WERI-Rb-1 (cell line): ENCODE measurements around the gene RHNO1.

Source experiments
- DNase-seq: peaks from one replicate; pipeline ENCODE4 v3.0.0-alpha.2; 2020
- H3K27ac ChIP-seq: fragments of 250-450 bp; sonication (Bioruptor Pico); 2 replicates; pipeline ENCODE4 v1.5.1; 2020; ENCODE audit warnings: mild to moderate bottlenecking, moderate library complexity
- H3K27me3 ChIP-seq: fragments of 250-450 bp; sonication (Bioruptor Pico); 2 replicates; pipeline ENCODE4 v1.5.1; 2021; ENCODE audit warnings: mild to moderate bottlenecking, low read depth, moderate library complexity; ENCODE audit not compliant: insufficient read depth, severe bottlenecking
- H3K36me3 ChIP-seq: fragments of 250-450 bp; sonication (Bioruptor Pico); 2 replicates; pipeline ENCODE4 v1.5.1; 2020; ENCODE audit warnings: mild to moderate bottlenecking, moderate library complexity
- H3K4me3 ChIP-seq: 2 replicates; pipeline ENCODE4 v1.5.1; 2011; ENCODE audit warnings: low read depth, mild to moderate bottlenecking, control low read depth, low read length
- H3K9me3 ChIP-seq: fragments of 250-450 bp; sonication (Bioruptor Pico); 2 replicates; pipeline ENCODE4 v1.5.1; 2021; ENCODE audit warnings: mild to moderate bottlenecking, moderate library complexity; ENCODE audit not compliant: severe bottlenecking
- TF ChIP-seq, protein P1 (sequence below): IDR thresholded peaks from 2 replicates; pipeline ENCODE4 v1.5.1; 2011; ENCODE audit warnings: low read depth, mild to moderate bottlenecking, control low read depth, inconsistent platforms, low read length

The RHNO1 gene

DNA sequence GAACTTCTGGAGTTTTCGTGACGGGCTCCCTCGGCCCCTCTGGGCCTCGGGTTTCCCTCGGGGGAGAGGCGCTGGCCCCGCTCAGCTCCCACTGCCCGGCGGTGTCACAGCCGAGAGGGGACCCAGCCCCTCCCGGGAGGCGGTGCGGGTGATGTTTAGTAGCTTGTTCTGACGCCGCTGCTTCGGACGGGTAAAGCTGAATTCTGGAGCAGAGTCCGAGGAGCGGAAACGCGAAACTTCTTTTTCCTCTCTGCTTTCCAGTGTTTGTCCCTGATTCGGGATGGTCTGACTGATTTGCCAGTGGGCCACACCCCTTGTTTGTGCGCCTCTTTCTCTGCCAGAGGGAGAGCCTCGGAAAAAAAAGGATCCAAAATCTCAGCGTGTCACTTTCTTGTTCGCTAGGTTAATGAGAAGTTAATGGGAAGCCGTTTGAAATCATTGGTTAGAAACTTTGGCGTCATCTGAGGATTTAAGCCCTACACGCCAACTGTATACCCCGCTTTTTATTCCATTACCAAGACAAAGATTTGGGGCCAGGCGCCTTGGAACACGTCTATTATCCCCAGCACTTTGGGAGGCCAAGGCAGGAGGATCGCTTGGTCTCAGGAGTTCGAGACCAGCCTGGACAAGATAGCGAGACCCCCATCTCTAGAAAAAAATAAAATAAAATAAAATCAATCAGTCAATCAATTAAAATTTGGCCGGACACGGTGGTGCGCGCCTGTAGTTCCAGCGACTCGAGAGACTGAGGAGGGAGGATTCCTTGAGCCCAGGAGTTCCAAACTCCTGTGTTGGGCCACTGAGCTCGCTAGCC, 14.4 kb downstream of the RHNO1 start:
- H3K4me3 ChIP-seq: peak overlapping the region; percentile 70
- no peaks in the 10 kb centered on the region for H3K9me3 ChIP-seq
- no peaks in the 10 kb centered on the region for H3K27me3 ChIP-seq
- H3K27ac ChIP-seq: peak overlapping the region; percentile 87
- TF ChIP-seq, protein P1, sequence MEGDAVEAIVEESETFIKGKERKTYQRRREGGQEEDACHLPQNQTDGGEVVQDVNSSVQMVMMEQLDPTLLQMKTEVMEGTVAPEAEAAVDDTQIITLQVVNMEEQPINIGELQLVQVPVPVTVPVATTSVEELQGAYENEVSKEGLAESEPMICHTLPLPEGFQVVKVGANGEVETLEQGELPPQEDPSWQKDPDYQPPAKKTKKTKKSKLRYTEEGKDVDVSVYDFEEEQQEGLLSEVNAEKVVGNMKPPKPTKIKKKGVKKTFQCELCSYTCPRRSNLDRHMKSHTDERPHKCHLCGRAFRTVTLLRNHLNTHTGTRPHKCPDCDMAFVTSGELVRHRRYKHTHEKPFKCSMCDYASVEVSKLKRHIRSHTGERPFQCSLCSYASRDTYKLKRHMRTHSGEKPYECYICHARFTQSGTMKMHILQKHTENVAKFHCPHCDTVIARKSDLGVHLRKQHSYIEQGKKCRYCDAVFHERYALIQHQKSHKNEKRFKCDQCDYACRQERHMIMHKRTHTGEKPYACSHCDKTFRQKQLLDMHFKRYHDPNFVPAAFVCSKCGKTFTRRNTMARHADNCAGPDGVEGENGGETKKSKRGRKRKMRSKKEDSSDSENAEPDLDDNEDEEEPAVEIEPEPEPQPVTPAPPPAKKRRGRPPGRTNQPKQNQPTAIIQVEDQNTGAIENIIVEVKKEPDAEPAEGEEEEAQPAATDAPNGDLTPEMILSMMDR: no peak
- H3K36me3 ChIP-seq: peaks cover 32% of the 10 kb centered on the region
- peak; percentile 45 for DNase-seq

DNA sequence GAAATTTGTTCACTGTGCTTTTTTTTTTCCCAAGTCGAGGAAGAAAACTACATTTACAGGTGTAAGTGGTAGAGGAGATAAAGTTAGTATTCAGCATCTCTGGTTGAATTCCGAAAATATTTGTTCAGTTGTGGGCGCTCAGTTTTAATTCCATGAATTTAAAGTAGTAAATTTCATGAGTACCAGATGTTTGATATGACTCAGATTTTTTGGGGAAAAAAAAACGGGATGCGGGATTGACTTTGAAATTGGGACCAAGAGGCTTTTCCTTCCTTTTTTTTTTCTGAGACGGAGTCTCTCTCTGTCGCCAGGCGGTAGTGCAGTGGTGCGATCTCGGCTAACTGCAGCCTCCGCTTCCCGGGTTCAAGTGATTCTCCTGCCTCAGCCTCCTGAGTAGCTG, 15.2 kb downstream of the RHNO1 start:
- Histone ChIP-seq H3K9me3 (no peaks in the 10 kb centered on the region), H3K27me3 (no peaks in the 10 kb centered on the region), H3K27ac (no peak overlapping the region), H3K4me3 (no peak overlapping the region), H3K36me3 (peaks cover 27% of the 10 kb centered on the region)
- no peak for DNase-seq
- TF ChIP-seq, protein P1: no peak

DNA sequence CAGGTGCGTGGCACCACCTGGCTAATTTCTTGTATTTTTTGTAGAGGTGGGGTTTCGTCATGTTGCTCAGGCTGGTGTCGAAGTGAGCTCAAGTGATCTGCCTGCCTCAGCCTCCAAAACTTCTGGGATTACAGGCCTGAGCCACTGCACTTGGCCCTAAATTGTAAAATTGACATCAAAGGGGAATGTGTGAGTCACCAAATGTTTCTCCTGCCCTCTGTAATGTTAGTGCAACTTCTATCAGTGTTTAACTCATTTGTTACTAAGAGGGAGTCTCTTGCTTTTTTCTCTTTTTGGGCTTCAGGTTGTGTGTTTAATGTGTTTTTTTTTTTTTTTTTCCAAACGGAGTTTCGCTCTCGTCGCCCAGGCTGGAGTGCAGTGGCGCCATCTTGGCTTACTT, 16.0 kb downstream of the RHNO1 start:
- Histone ChIP-seq H3K4me3 (no peak overlapping the region), H3K27ac (no peak overlapping the region), H3K27me3 (no peaks in the 10 kb centered on the region), H3K9me3 (no peaks in the 10 kb centered on the region), H3K36me3 (peaks cover 22% of the 10 kb centered on the region)
- TF ChIP-seq, protein P1: no peak
- no peak for DNase-seq

DNA sequence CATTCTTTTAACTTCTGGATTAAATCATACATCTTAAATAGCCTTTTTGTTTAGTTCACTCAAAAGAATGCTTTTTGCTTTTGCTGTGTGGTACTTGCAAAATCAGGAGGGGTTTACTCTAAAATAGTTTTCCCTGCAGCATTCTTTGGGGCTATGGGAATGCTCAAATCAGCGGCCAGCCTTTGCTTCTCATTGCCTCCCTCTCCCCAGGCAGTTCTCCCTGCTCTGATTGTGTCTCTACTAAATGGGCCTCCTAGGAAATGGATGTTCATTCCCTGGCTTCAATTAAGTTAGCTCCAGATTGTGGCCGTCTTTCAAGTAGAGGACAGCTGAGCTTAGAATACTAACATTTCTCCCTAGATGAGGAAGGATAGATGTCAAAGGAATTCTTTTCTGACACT, 18.0 kb downstream of the RHNO1 start:
- Histone ChIP-seq H3K4me3 (no peak overlapping the region), H3K9me3 (no peaks in the 10 kb centered on the region), H3K36me3 (peaks cover 6% of the 10 kb centered on the region; the same call in 1 of the 2 replicates), H3K27me3 (no peaks in the 10 kb centered on the region), H3K27ac (no peak overlapping the region)
- DNase-seq: no peak
- TF ChIP-seq, protein P1: no peak

DNA sequence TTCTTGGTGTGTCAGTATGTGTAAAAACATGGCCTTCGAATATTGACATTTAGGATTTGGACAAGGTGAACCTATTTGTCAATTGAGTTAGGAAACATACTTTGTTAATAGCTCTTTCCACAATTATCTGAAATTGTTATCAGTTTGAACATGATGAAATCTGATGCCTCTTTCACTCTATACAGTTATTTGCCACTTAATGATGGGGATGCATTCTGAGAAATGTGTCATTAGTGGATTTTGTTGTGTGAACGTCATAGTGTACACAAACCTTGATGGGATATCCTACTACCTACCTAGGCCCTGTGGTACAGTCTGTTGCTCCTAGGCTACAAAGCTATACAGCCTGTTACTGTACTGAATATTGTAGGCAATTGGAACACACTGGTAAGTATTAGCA, 18.5 kb downstream of the RHNO1 start:
- no peak overlapping the region for H3K27ac ChIP-seq
- no peaks in the 10 kb centered on the region for H3K27me3 ChIP-seq
- TF ChIP-seq, protein P1: no peak
- peaks cover 6% of the 10 kb centered on the region; the same call in 1 of the 2 replicates for H3K36me3 ChIP-seq
- H3K4me3 ChIP-seq: no peak overlapping the region
- H3K9me3 ChIP-seq: no peaks in the 10 kb centered on the region
- DNase-seq: no peak

DNA sequence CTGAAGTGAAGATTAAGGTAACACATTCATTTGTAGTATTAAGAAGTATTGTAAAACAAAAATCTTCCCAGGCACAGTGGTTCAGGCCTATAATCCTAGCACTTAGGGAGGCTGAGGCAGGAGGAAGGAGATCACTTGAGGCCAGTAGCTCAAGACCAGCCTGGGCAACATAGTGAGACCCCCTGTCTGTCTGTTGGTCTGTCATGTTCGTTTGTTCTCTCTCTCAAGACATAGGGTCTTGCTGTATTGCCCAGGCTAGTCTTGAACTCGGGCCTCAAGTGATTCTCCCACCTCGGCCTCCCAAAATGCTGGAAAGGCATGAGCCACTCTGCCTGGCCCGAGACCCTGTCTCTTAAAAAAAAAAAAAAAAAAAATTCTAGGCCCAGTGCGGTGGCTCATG, 20.4 kb downstream of the RHNO1 start:
- DNase-seq: no peak
- no peak overlapping the region for H3K4me3 ChIP-seq
- peaks cover 6% of the 10 kb centered on the region; the same call in 1 of the 2 replicates for H3K36me3 ChIP-seq
- TF ChIP-seq, protein P1: no peak
- no peaks in the 10 kb centered on the region for H3K27me3 ChIP-seq
- no peaks in the 10 kb centered on the region for H3K9me3 ChIP-seq
- H3K27ac ChIP-seq: no peak overlapping the region
